ENCODE results near the gene EPC2. TPM values are rescaled to one million over a fixed set of nuclear protein-coding genes. Genes with fewer than 3 reads are reported as not detected.
"Not testable (repeated sequence)": the region's sequence is repeated elsewhere in the genome, so short reads cannot be mapped to it uniquely, and the experiment has no call there.

Gene EPC2
- total RNA-seq, 2 experiments from 2014 or later = 12.8 to 26.3 TPM

DNA sequence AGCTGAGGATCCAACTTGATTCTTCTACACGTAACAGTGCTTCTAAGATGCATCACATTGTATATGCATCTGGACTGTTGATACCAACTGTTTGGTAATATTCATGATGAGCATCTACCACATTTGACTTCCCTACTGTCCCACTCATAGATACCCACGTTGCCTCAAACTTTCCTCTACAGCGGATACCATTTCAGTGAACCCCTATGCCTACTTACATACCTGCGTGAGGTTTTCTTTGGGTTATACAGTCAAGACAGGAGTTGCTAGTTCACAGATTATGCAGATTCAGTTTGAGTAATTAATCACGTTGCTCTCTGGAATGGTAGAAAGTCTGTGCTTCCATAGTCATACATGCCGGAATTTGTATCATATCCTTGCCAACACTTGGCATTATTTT is 40.0 kb downstream of the EPC2 start:
- TF ChIP-seq, protein P1, sequence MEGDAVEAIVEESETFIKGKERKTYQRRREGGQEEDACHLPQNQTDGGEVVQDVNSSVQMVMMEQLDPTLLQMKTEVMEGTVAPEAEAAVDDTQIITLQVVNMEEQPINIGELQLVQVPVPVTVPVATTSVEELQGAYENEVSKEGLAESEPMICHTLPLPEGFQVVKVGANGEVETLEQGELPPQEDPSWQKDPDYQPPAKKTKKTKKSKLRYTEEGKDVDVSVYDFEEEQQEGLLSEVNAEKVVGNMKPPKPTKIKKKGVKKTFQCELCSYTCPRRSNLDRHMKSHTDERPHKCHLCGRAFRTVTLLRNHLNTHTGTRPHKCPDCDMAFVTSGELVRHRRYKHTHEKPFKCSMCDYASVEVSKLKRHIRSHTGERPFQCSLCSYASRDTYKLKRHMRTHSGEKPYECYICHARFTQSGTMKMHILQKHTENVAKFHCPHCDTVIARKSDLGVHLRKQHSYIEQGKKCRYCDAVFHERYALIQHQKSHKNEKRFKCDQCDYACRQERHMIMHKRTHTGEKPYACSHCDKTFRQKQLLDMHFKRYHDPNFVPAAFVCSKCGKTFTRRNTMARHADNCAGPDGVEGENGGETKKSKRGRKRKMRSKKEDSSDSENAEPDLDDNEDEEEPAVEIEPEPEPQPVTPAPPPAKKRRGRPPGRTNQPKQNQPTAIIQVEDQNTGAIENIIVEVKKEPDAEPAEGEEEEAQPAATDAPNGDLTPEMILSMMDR (conservative IDR thresholded peaks at IDR 0.05; ENCODE audit: low read length) = no peak
- no peak for TF ChIP-seq EZH2phosphoT487 (IDR thresholded peaks at IDR 0.05; ENCODE audit: borderline replicate concordance, low read depth, low read length)
- H3K27ac ChIP-seq (ENCODE audit: low read depth, low read length, poor library complexity, severe bottlenecking) = no peak overlapping the region
- H3K4me3 ChIP-seq (ENCODE audit: low read depth, low read length, poor library complexity, severe bottlenecking) = no peak overlapping the region
- H3K36me3 ChIP-seq (ENCODE audit: insufficient read depth, low read length) = no peaks in the 10 kb centered on the region
- H3K79me2 ChIP-seq (ENCODE audit: insufficient read depth, low read depth, low read length) = peaks cover 85% of the 10 kb centered on the region
- ChIA-PET CTCF (ENCODE audit: unreplicated experiment) (no interaction called here), POLR2A (no interaction called here)
- no peak overlapping the region for H2AFZ ChIP-seq (ENCODE audit: low read length)
- H4K20me1 ChIP-seq (ENCODE audit: insufficient read depth, low read length) = peaks cover 7% of the 10 kb centered on the region; the same call in 1 of the 2 replicates
- H3K9me2 ChIP-seq (ENCODE audit: insufficient read depth, low read length) = no peaks in the 10 kb centered on the region
- intact Hi-C loops (cut with micrococcal nuclease; ENCODE audit: unreplicated experiment) = no loop called here
- DNase-seq (ENCODE audit: low spot score) = no peak
- no TSS peak for BruUV-seq (replicated peaks)
- H3K4me1 ChIP-seq (ENCODE audit: insufficient read depth, low read length, poor library complexity, severe bottlenecking) = no peaks in the 10 kb centered on the region
- no peaks in the 10 kb centered on the region for H3K9me3 ChIP-seq (ENCODE audit: low read length)
- H3K4me2 ChIP-seq (ENCODE audit: low read length) = no peak overlapping the region

DNA sequence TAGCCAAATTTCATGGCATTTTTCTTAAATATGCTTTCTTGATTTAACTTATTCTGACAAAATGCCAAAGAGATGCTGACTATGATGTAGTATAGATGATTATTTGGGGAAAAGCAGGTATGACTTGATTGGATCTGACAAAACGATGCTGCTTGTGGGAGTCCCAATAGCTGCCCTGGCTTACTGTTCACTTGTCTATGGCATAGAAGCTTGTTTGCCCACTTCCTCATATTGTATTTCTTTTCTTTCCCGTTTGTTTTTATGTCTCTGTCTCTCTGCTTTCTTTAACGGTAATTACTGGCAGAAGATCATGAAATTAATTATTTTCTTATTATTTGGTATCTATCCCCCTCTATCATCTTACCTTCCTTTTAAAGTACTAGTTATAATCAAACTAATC is 43.0 kb downstream of the EPC2 start:
- intact Hi-C loops (cut with micrococcal nuclease; ENCODE audit: unreplicated experiment) = no loop called here
- POLR2A ChIA-PET = no interaction called here

GRCh38 chr2:148688011-148688410 is 43.5 kb downstream of the EPC2 start:
- H4K20me1 ChIP-seq (ENCODE audit: insufficient read depth, low read length); CTCF ChIA-PET (ENCODE audit: unreplicated experiment); DNase-seq (ENCODE audit: low spot score); H3K9me3 ChIP-seq (ENCODE audit: low read length); H3K27ac ChIP-seq (ENCODE audit: low read depth, low read length, poor library complexity, severe bottlenecking); H3K4me1 ChIP-seq (ENCODE audit: insufficient read depth, low read length, poor library complexity, severe bottlenecking); BruUV-seq (replicated peaks); H2AFZ ChIP-seq (ENCODE audit: low read length); intact Hi-C loops (cut with micrococcal nuclease; ENCODE audit: unreplicated experiment); H3K9me2 ChIP-seq (ENCODE audit: insufficient read depth, low read length); H3K4me2 ChIP-seq (ENCODE audit: low read length); POLR2A ChIA-PET; H3K4me3 ChIP-seq (ENCODE audit: low read depth, low read length, poor library complexity, severe bottlenecking): not testable (repeated sequence)
- peaks cover 15% of the 10 kb centered on the region; the same call in 1 of the 2 replicates for H3K36me3 ChIP-seq (ENCODE audit: insufficient read depth, low read length)
- H3K79me2 ChIP-seq (ENCODE audit: insufficient read depth, low read depth, low read length) = peaks cover 63% of the 10 kb centered on the region

More for the DNA sequence above, 43.0 kb downstream of the EPC2 start:
- Histone ChIP-seq H3K9me3 (ENCODE audit: low read length) (no peaks in the 10 kb centered on the region), H3K4me3 (ENCODE audit: low read depth, low read length, poor library complexity, severe bottlenecking) (no peak overlapping the region), H3K36me3 (ENCODE audit: insufficient read depth, low read length) (peaks cover 15% of the 10 kb centered on the region; the same call in 1 of the 2 replicates), H4K20me1 (ENCODE audit: insufficient read depth, low read length) (peaks cover 4% of the 10 kb centered on the region; the same call in 1 of the 2 replicates), H3K4me1 (ENCODE audit: insufficient read depth, low read length, poor library complexity, severe bottlenecking) (no peaks in the 10 kb centered on the region), H2AFZ (ENCODE audit: low read length) (no peak overlapping the region), H3K79me2 (ENCODE audit: insufficient read depth, low read depth, low read length) (peaks cover 68% of the 10 kb centered on the region), H3K9me2 (ENCODE audit: insufficient read depth, low read length) (no peaks in the 10 kb centered on the region), H3K4me2 (ENCODE audit: low read length) (no peak overlapping the region), H3K27ac (ENCODE audit: low read depth, low read length, poor library complexity, severe bottlenecking) (no peak overlapping the region)
- DNase-seq (ENCODE audit: low spot score) = no peak
- TF ChIP-seq, protein P1 (conservative IDR thresholded peaks at IDR 0.05; ENCODE audit: low read length) = no peak
- no peak for TF ChIP-seq EZH2phosphoT487 (IDR thresholded peaks at IDR 0.05; ENCODE audit: borderline replicate concordance, low read depth, low read length)
- CTCF ChIA-PET (ENCODE audit: unreplicated experiment) = no interaction called here
- BruUV-seq (replicated peaks) = no TSS peak
